HG02970 (cell line): ENCODE measurements around the gene SKIDA1.
A peak's percentile ranks its signal among the peaks of the same experiment; 100 is the strongest.

Experiments
- ATAC-seq: cut with Tn5 transposase; IDR thresholded peaks from one replicate; pipeline ENCODE4 v1.9.1; 2021; ENCODE audit warnings: mild to moderate bottlenecking, moderate library complexity, moderate number of reproducible peaks; ENCODE audit not compliant: unreplicated experiment, low FRiP score

SKIDA1 gene

DNA sequence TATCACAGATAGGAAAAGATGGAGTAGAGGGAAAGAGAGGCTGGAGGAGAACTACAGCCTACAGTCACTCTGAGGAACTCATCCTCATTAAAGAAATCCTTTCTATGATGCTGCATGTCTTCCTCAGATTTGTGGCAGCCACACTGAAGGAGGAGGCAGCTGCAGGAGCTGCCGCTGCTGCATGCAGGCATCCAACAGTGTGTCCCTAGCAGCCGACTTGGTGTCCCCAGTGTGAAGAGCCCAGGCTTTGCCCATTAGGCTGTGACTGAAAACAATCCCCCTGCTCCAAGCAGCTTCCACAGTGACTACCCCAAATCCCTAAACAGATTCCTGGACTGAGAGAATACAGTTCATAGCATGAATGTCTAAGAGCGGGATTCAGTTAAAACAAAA lies 23.1 kb downstream of the SKIDA1 start:
- ATAC-seq = no peak

GRCh38 chr10:21501731-21502347 lies 23.6 kb downstream of the SKIDA1 start:
- no peak for ATAC-seq

DNA sequence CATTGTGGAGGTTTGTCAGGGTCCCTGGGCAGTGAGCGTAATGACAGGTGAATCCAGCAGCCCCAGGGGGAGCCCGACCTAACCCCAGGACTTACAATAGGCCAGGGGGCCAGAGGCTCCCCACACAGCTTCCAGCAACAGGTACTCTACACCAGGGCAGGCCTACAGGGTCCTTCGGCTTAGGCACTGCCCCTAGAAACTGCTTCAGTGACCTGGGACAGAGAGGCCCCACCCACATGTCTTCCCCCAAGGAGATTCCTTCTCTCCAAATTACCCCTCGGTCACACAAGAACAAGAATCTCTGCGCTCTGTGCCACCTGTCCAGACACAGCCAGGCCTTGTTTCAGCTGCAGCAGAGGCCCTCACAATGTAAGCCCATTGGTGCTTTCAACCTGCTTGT lies 24.4 kb downstream of the SKIDA1 start:
- ATAC-seq = no peak

GRCh38 chr10:21500578-21500910 lies 24.9 kb downstream of the SKIDA1 start:
- ATAC-seq = no peak

- no peak for ATAC-seq
Measured at GRCh38 chr10:21499701-21500577, 25.5 kb downstream of the SKIDA1 start.

DNA sequence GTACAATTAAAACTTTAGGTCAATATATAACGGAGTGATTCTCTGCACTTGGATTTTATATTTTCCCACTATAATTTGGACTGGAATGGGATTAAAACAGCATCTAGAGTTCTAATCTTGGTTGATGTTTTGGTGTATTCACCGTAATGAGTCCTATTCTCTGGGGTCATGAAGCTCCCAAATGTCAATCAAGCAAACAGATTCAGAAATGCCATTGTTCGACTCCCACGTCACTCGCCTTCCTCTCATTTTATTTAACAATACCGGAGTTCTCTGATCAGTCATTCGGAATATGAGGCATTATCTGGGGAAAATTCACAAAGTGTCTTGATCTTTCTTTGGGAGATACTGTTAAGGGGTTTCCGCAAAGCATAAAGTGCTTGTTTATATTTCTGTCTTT lies 26.5 kb downstream of the SKIDA1 start:
- no peak for ATAC-seq

DNA sequence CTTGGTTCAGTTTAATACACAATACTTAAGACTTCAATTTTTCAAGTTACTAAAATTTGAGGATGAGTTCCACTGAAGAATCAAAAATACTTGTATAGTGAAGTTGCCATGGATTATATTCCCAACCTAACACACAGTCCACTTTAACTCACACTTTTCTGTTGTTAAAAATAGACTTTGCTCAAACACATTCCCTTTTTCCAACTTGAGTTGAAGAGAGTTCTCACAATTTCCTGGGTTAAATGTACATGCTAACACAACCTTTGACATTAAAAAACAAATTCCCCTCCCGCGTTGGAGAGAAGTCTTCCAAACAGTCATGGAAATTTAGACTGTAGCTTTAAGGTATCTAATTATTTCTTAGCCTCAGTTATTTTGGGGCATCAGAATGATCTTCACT lies 27.1 kb downstream of the SKIDA1 start:
- ATAC-seq = no peak

DNA sequence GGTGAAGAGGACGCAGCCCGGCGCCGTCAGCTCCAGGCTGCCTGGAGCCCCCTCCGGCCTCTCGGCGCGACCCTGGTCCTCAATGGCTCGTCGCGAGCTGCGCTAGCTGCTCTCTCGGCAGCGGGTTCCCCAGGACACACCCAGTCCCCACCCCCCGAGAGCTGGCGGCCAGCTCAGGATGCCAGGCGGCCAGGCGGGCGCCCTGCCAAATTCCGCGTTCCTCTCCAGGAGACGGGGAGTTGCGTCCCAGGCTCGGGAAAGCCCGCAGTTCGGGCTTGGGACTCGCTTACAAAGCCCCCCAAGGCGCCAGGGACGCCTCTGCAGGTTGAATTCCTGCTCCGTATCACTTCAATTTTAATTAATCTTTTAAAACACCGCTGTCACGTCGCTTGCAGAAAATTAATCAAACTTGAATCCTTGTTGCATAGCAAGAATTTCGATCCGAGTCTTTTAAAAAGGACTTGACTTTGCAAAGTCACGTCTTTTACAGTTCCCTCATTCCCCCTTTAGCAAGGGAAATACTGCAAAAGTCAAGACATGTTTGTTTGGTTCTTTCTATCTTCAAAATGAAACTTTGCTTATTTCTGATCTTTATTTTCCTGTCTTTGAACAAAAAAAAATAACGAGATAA lies 28.2 kb downstream of the SKIDA1 start:
- no peak for ATAC-seq

- no peak for ATAC-seq
Measured at GRCh38 chr10:21496343-21497176, 28.9 kb downstream of the SKIDA1 start.

GRCh38 chr10:21495752-21496342 lies 29.6 kb downstream of the SKIDA1 start:
- peak; percentile 70 for ATAC-seq

DNA sequence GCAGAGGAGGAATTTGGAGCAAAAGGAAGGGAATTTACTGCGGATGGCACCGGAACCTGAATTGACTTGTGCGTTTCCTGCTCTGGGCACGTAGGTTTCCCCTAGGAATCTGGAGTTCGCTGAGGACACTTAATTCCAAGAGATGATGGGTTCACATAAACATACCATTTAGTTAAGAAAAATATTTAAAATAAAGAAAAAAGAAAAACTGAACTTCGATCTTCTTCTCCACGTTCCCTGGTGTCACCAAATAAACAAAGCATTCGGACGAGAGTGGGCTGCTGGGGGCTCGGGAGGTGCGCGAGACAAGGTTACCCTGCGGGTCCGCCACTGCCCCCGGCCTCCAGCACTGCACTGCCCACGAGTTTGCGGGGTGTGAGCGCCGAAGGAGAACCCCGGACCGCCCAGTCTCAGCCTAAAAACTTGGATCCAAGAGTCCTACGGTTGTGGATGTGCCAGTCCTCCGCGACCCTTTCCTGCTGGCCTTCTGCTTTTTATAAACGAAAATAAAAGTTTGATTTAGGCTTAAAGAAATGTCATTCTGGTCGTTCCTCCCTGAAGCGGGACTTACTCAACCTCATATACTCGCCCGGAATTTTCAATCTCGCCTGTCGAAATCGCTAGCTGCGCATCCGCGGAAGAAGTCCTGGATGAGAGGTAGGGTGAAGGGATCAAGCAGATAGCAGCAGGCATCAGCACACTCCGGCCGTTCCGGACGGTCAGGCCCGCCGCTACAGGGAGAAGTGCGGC lies 30.3 kb downstream of the SKIDA1 start:
- no peak for ATAC-seq

- no peak for ATAC-seq
Measured at GRCh38 chr10:21494191-21495001, 31.1 kb downstream of the SKIDA1 start.

DNA sequence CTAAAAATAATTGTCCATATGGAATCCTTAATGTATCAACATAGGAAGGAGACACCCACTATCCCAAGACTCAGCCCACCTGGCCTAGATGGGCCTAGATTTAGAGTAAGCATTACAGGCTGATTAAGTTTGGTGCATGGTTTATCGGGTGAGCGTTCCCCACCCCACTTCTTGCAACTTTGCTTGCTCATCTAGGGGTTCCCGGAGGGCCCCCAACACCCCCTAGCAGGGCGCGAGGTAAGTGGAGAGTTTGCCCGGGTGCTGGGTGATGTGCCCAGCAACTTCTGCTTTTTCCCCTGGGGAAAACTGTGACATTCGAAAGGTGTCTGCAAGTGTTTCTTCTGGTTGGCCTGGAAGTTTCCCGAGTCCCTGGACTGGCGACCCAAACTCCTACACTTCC lies 31.7 kb downstream of the SKIDA1 start:
- ATAC-seq = no peak

GRCh38 chr10:21492421-21492820 lies 33.1 kb downstream of the SKIDA1 start:
- ATAC-seq = no peak

DNA sequence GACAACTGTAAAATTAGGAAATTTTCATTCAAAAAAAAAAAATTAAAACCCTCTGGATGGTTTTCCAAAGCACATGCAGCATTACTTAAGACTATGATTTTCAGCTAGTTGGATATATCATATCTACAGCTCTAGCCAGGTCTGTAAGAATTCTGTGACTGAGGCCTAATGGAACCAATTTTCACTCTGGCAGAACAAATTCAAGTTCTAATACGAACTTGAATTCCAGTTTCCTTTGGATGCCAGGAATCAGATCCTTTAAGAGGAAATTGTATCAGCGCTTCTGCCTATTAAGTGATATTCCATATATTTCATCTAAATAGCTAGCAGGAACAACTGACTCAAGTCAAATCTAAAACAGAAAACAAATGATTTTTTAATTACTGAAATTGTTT lies 34.8 kb downstream of the SKIDA1 start:
- no peak for ATAC-seq

DNA sequence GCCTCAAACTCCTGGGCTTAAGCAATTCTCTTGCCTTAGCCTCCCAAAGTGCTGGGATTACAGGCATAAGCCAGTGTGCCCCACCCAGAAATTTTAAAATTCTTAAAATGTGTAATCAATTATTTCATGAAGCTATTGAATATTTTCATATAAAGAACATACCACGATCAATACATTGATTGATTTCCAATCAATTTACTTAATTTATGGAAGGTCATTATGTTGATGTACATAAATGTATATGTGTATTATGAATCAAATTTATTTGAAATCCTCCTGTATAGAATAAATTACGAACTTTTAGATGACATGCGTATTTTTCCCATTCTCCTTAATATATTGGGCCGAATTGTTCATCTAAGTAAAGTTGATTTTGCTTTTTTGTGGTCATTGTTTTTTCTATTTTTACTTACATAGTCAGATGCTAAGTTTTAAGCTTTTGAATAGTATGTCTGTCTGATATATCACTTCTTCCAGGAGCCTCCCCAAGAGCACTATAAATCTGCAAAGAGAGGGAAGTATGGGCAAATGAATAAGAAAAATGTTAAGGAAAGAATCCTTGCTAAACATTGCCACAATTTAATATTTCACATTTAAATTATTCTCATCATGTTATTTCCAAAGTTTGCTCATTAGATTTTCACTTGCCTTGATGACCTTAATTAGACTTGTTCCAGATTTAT lies 35.3 kb downstream of the SKIDA1 start:
- no peak for ATAC-seq

GRCh38 chr10:21488957-21489446 lies 36.5 kb downstream of the SKIDA1 start:
- no peak for ATAC-seq

DNA sequence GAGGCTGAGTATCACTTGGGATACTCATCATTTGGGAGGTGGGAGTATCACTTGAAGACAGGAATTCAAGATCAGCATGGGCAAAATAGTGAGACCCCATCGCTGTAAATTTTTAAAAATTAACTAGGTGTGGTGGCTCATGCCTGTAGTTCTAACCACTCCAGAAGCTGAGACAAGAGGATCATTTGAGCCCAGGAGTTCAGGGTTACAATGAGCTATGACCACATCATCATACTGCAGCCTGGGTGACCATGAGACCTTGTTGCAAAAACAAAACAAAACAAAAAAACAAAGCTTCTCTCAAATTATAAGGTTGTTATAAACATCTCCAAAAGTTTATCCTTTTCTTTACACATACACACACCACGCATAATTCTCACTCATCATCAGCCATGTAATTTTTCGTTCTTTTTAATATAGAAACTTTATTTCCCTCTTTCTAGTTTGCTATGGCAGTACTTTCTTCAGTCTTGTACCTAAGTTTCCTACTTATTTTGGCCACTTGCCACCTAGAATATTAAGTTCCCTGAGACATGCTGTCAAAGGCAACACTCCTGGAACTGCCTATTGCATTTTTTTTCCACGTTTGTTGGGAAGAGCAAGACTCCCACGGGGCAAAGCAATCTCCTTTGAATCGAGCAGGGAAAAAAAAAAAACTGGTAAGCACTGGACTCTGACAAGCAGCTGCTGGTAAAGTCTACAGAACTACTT lies 37.1 kb downstream of the SKIDA1 start:
- ATAC-seq = no peak
